Lower lobe of right lung (tissue), 2 donors: Measurements from ENCODE around the gene WDR37. TPM values are rescaled to one million over a fixed set of nuclear protein-coding genes. Genes with fewer than 3 reads are reported as not detected.

Experiments used
- ATAC-seq, 2 donors: fragments of 200-7000 bp; cut with Tn5 transposase; one replicate each; pipeline ENCODE4 v1.9.1; 2020 to 2022; ENCODE audit warnings: mild to moderate bottlenecking in 2 of 2, moderate library complexity in 2 of 2
- DNase-seq: peaks from one replicate; pipeline ENCODE4 v3.0.0-alpha.2; 2020
- H3K27ac ChIP-seq: fragments of 200-600 bp; one replicate; pipeline ENCODE4 v1.8.0; 2022
- H3K27me3 ChIP-seq: fragments of 200-600 bp; one replicate; pipeline ENCODE4 v1.8.0; 2022; ENCODE audit warnings: low read depth
- H3K36me3 ChIP-seq: fragments of 200-600 bp; one replicate; pipeline ENCODE4 v1.8.0; 2022; ENCODE audit warnings: mild to moderate bottlenecking
- H3K4me1 ChIP-seq: fragments of 200-600 bp; one replicate; pipeline ENCODE4 v1.8.0; 2022
- H3K4me3 ChIP-seq: fragments of 200-600 bp; one replicate; pipeline ENCODE4 v1.8.0; 2022; ENCODE audit warnings: mild to moderate bottlenecking
- H3K9me3 ChIP-seq: fragments of 200-600 bp; one replicate; pipeline ENCODE4 v1.8.0; 2022
- CTCF ChIP-seq: fragments of 200-600 bp; IDR thresholded peaks from one replicate; pipeline ENCODE4 v1.8.0; 2022; ENCODE audit warnings: antibody characterized with exemption, mild to moderate bottlenecking
- intact Hi-C: fragments of 100-400 bp; cut with DNase I; formaldehyde crosslinking; loops from one replicate; pipeline ENCODE4 v1.11.0; 2022
- total RNA-seq: library from RNA; stranded (reverse); fragmentation: NEBNext Ultra II Directional; extraction: Animal tissue kit (Norgen Biotek cat#: 25700); gene quantifications from one replicate; pipeline ENCODE4 v1.2.1, GENCODE V29; 2021
- donor health status: DM: no; HTN: yes; CAD: no; lungs with severe emphysema.

Gene WDR37
- total RNA-seq, 1 donor from 2014 or later: 22.0 TPM

- no peaks in the 10 kb centered on the region for H3K27me3 ChIP-seq
- ATAC-seq: peak; percentile 36 to 45
- peaks cover 7% of the 10 kb centered on the region for H3K4me1 ChIP-seq
- H3K27ac ChIP-seq: peak overlapping the region; percentile 5
- no peak overlapping the region for H3K4me3 ChIP-seq
- H3K9me3 ChIP-seq: no peaks in the 10 kb centered on the region
- H3K36me3 ChIP-seq: peaks cover 60% of the 10 kb centered on the region
- no peak for TF ChIP-seq CTCF
- DNase-seq: no peak
- intact Hi-C loops: no loop called here
Measured at GRCh38 chr10:1074052-1074747, 18.0 kb downstream of the WDR37 start.

GRCh38 chr10:1074748-1075308 lies 18.6 kb downstream of the WDR37 start:
- Histone ChIP-seq H3K4me1 (peaks cover 2% of the 10 kb centered on the region), H3K27me3 (no peaks in the 10 kb centered on the region), H3K36me3 (peaks cover 66% of the 10 kb centered on the region), H3K27ac (peak overlapping the region; percentile 5), H3K9me3 (no peaks in the 10 kb centered on the region), H3K4me3 (no peak overlapping the region)
- ATAC-seq (peak; percentile 91), DNase-seq (peak; percentile 78)
- no peak for TF ChIP-seq CTCF
- intact Hi-C loops: no loop called here

GRCh38 chr10:1078668-1079067 lies 22.5 kb downstream of the WDR37 start:
- Histone ChIP-seq H3K4me1 (no peaks in the 10 kb centered on the region), H3K36me3 (peaks cover 84% of the 10 kb centered on the region), H3K4me3 (no peak overlapping the region), H3K27me3 (no peaks in the 10 kb centered on the region), H3K27ac (no peak overlapping the region), H3K9me3 (no peaks in the 10 kb centered on the region)
- intact Hi-C loops: no loop called here
- TF ChIP-seq CTCF: no peak
- no peak for DNase-seq
- no peak for ATAC-seq

GRCh38 chr10:1083581-1083980 lies 27.4 kb downstream of the WDR37 start:
- no peak for TF ChIP-seq CTCF
- H3K9me3 ChIP-seq: no peaks in the 10 kb centered on the region
- no peaks in the 10 kb centered on the region for H3K27me3 ChIP-seq
- intact Hi-C loops: no loop called here
- DNase-seq (no peak), ATAC-seq (no peak)
- H3K36me3 ChIP-seq: peaks cover 98% of the 10 kb centered on the region
- H3K4me1 ChIP-seq: no peaks in the 10 kb centered on the region
- no peak overlapping the region for H3K27ac ChIP-seq
- H3K4me3 ChIP-seq: no peak overlapping the region

- Histone ChIP-seq H3K4me1 (no peaks in the 10 kb centered on the region), H3K9me3 (no peaks in the 10 kb centered on the region), H3K36me3 (peaks cover 98% of the 10 kb centered on the region), H3K4me3 (no peak overlapping the region), H3K27ac (no peak overlapping the region), H3K27me3 (no peaks in the 10 kb centered on the region)
- no peak for ATAC-seq
- no peak for TF ChIP-seq CTCF
- no peak for DNase-seq
- intact Hi-C loops: no loop called here
Measured at GRCh38 chr10:1084011-1084950, 28.1 kb downstream of the WDR37 start.
